ENCODE results near the gene TNFAIP8L1.
"Not testable (repeated sequence)": the region's sequence is repeated elsewhere in the genome, so short reads cannot be mapped to it uniquely, and the experiment has no call there.

Gene TNFAIP8L1

GRCh38 chr19:4676955-4677731, 37.8 kb downstream of the TNFAIP8L1 start:
- TF ChIP-seq CTCF (IDR thresholded peaks at IDR 0.05; ENCODE audit: low read length, missing control alignments): peak; percentile 51
- DNase-seq (ENCODE audit: low read depth): peak; percentile 56
- H3K4me3 ChIP-seq (replicated peaks; ENCODE audit: low read depth, low read length): no peak overlapping the region

GRCh38 chr19:4678881-4679790, 39.8 kb downstream of the TNFAIP8L1 start:
- TF ChIP-seq CTCF (IDR thresholded peaks at IDR 0.05; ENCODE audit: low read length, missing control alignments): no peak
- H3K4me3 ChIP-seq (replicated peaks; ENCODE audit: low read depth, low read length): no peak overlapping the region
- no peak for DNase-seq (ENCODE audit: low read depth)

GRCh38 chr19:4680021-4680420, 40.7 kb downstream of the TNFAIP8L1 start:
- DNase-seq (ENCODE audit: low read depth): not testable (repeated sequence)

GRCh38 chr19:4682417-4683200, 43.3 kb downstream of the TNFAIP8L1 start:
- no peak for DNase-seq (ENCODE audit: low read depth)
- no peak for TF ChIP-seq CTCF (IDR thresholded peaks at IDR 0.05; ENCODE audit: low read length, missing control alignments)

More at GRCh38 chr19:4680021-4680420, 40.7 kb downstream of the TNFAIP8L1 start:
- H3K4me3 ChIP-seq (replicated peaks; ENCODE audit: low read depth, low read length): not testable (repeated sequence)

GRCh38 chr19:4684312-4685095, 45.2 kb downstream of the TNFAIP8L1 start:
- no peak for TF ChIP-seq CTCF (IDR thresholded peaks at IDR 0.05; ENCODE audit: low read length, missing control alignments)
- H3K4me3 ChIP-seq (replicated peaks; ENCODE audit: low read depth, low read length): no peak overlapping the region
- no peak for DNase-seq (ENCODE audit: low read depth)

More at GRCh38 chr19:4682417-4683200, 43.3 kb downstream of the TNFAIP8L1 start:
- H3K4me3 ChIP-seq (replicated peaks; ENCODE audit: low read depth, low read length): no peak overlapping the region

GRCh38 chr19:4686700-4687099, 47.4 kb downstream of the TNFAIP8L1 start:
- no peak overlapping the region for H3K4me3 ChIP-seq (replicated peaks; ENCODE audit: low read depth, low read length)
- TF ChIP-seq CTCF (IDR thresholded peaks at IDR 0.05; ENCODE audit: low read length, missing control alignments): no peak
- no peak for DNase-seq (ENCODE audit: low read depth)

Data from fibroblast of pulmonary artery (primary cell).